Keratinocyte (primary cell): ENCODE results near the gene LRIT2. TPM values are rescaled to one million over a fixed set of nuclear protein-coding genes. Genes with fewer than 3 reads are reported as not detected.
A peak's percentile ranks its signal among the peaks of the same experiment; 100 is the strongest.

ENCODE experiments used
- DNase-seq: peaks from one replicate; pipeline ENCODE4 v3.0.0-alpha.2; 2011; ENCODE audit warnings: low read depth, missing footprints, low spot score
- FAIRE-seq: peaks from 2 replicates; lab custom pipeline; 2011; peaks lifted over from hg19 to GRCh38; lab: Jason Lieb, UNC
- H2AFZ ChIP-seq: 2 replicates; pipeline ENCODE4 v1.6.0; 2012; ENCODE audit warnings: low read length, control low read depth, inconsistent platforms; ENCODE audit not compliant: control insufficient read depth
- H3K27ac ChIP-seq: 2 replicates; pipeline ENCODE4 v1.5.1; 2011; ENCODE audit warnings: low read length; ENCODE audit not compliant: control insufficient read depth, insufficient read depth
- H3K27me3 ChIP-seq: 3 replicates; pipeline ENCODE4 v1.6.0; 2011; ENCODE audit warnings: low read length; ENCODE audit not compliant: control insufficient read depth, insufficient read depth; ENCODE audit errors: extremely low read depth
- H3K36me3 ChIP-seq, 2 experiments: 2 replicates in 1 of 2; 3 replicates in 1 of 2; pipeline ENCODE4 v1.5.1; 2011; ENCODE audit warnings: low read length in 2 of 2, mild to moderate bottlenecking in 1 of 2; ENCODE audit not compliant: control insufficient read depth in 2 of 2, insufficient read depth in 2 of 2; ENCODE audit errors: extremely low read depth in 1 of 2
- H3K4me1 ChIP-seq: 3 replicates; pipeline ENCODE4 v1.5.1; 2011; ENCODE audit warnings: low read length; ENCODE audit not compliant: control insufficient read depth, insufficient read depth; ENCODE audit errors: extremely low read depth
- H3K4me2 ChIP-seq: 3 replicates; pipeline ENCODE4 v1.6.0; 2011; ENCODE audit warnings: low read depth, low read length; ENCODE audit not compliant: control insufficient read depth, insufficient read depth; ENCODE audit errors: extremely low read depth
- H3K4me3 ChIP-seq, 3 experiments: fragments of 200-600 bp in 1 of 3; sonication (generic) in 1 of 3; 2 replicates in 2 of 3; 3 replicates in 1 of 3; pipeline ENCODE4 v1.5.1; 2011 to 2016; ENCODE audit warnings: low read length in 3 of 3, mild to moderate bottlenecking in 3 of 3, control low read depth in 2 of 3, inconsistent platforms in 1 of 3, low read depth in 1 of 3, mixed read lengths in 1 of 3, mixed run types in 1 of 3, moderate library complexity in 1 of 3; ENCODE audit not compliant: control insufficient read depth in 2 of 3, insufficient read depth in 2 of 3; ENCODE audit errors: extremely low read depth in 1 of 3
- H3K79me2 ChIP-seq: 2 replicates; pipeline ENCODE4 v1.6.0; 2012; ENCODE audit warnings: low read length; ENCODE audit not compliant: control insufficient read depth, insufficient read depth
- H3K9ac ChIP-seq: 3 replicates; pipeline ENCODE4 v1.6.0; 2011; ENCODE audit warnings: low read length; ENCODE audit not compliant: control insufficient read depth, insufficient read depth; ENCODE audit errors: extremely low read depth
- H3K9me1 ChIP-seq: 3 replicates; pipeline ENCODE4 v1.6.0; 2011; ENCODE audit warnings: low read length; ENCODE audit not compliant: control insufficient read depth, insufficient read depth; ENCODE audit errors: extremely low read depth
- H3K9me3 ChIP-seq: 2 replicates; pipeline ENCODE4 v1.5.1; 2012; ENCODE audit warnings: low read depth, low read length; ENCODE audit not compliant: control insufficient read depth
- H4K20me1 ChIP-seq: 3 replicates; pipeline ENCODE4 v1.6.0; 2011; ENCODE audit warnings: low read length; ENCODE audit not compliant: control insufficient read depth, insufficient read depth; ENCODE audit errors: extremely low read depth
- CTCF ChIP-seq, 3 experiments: IDR thresholded peaks in 1 of 3; conservative IDR thresholded peaks in 1 of 3; optimal IDR thresholded peaks in 1 of 3; 2 replicates in 2 of 3; 3 replicates in 1 of 3; pipeline versions ENCODE3 to v1.5.1; 2011; ENCODE audit warnings: low read length in 3 of 3, mild to moderate bottlenecking in 3 of 3, moderate library complexity in 2 of 3, control low read depth in 1 of 3, inconsistent platforms in 1 of 3; ENCODE audit not compliant: insufficient read depth in 2 of 3; ENCODE audit errors: extremely low read depth in 1 of 3
- EZH2 ChIP-seq: IDR thresholded peaks from one replicate; pipeline ENCODE4 v1.6.1; 2012; ENCODE audit warnings: inconsistent platforms, mild to moderate bottlenecking, low read length, moderate library complexity
- dilution Hi-C: fragments of 300-500 bp; cut with MboI; formaldehyde crosslinking; loops from one replicate; pipeline ENCODE4 v1.7.0; 2020; ENCODE audit warnings: low sequenced_read_pairs; ENCODE audit not compliant: extremely low pct_ligation_motif_present
- polyA plus RNA-seq, 5 experiments: library from polyadenylated mRNA; depleted of rRNA in 3 of 5; stranded (reverse) in 3 of 5; stranded (forward) in 1 of 5; unstranded in 1 of 5; fragments of >200 nt; gene quantifications; 1 replicate in 1 of 5; 2 replicates in 3 of 5; 3 replicates in 1 of 5; pipeline versions ENCODE4 v1.2.1 to v1.2.3, GENCODE V29; 2011 to 2012; ENCODE audit warnings: missing spikeins in 2 of 5, low read depth in 1 of 5, low replicate concordance in 1 of 5

The LRIT2 gene
- polyA plus RNA-seq, 1 donor (not counting 4 experiments of a cell fraction or from before 2014, with no cell fraction given): not detected

DNA sequence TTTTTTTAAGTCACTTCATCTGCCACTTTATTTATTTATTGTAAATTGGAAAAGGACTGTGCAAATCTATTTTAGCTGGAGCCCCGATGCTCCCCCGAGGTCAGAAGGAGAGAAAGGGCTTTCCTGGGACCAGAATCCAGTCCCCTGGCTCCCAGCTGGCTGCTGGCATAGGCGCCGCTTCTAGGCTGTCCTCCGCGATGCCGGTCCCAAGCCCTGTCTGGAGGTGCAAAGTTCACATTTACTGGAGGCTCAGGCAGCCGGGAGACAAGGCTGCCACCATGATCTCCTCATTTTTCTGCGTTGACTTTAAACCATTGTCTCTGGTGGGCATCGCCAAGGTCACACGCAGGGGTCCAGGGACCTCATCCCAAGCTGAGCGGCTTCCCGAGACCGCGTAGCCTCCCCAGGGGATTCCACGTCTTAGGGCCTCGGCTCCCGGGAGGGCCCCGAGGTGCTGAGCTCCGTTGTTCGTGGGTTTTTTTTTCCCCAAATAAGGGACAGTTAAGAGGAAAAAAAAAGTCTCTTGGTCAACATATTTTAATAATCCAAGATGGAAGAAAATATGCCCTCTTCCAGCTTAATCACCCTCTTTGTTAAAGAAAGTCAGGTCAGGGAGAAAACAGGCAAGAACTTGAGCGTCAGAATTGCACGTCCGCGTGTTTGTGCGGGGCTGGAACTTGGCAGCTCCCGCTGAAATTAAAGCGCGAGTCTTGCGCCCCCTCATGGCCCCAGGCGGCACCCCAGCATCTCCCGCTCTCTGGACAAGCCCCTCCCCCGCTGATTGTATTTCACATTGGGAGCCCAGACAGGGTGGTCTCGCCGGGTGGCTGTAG, 31.4 kb upstream of the LRIT2 start:
- Histone ChIP-seq H4K20me1 (no peaks in the 10 kb centered on the region), H3K4me3 (no peak overlapping the region), H3K79me2 (no peaks in the 10 kb centered on the region), H3K27ac (no peak overlapping the region), H3K4me1 (no peaks in the 10 kb centered on the region), H3K9ac (no peak overlapping the region), H3K9me3 (no peaks in the 10 kb centered on the region), H3K36me3 (no peaks in the 10 kb centered on the region), H3K4me2 (no peak overlapping the region), H2AFZ (no peak overlapping the region), H3K27me3 (no peaks in the 10 kb centered on the region), H3K9me1 (no peaks in the 10 kb centered on the region)
- DNase-seq: no peak
- TF ChIP-seq CTCF (optimal IDR thresholded peaks at IDR 0.05 in 1 of 3, IDR thresholded peaks at IDR 0.05 in 1 of 3, conservative IDR thresholded peaks at IDR 0.05 in 1 of 3; ENCODE audit: extremely low read depth in 1 of 3, insufficient read depth in 2 of 3, low read length in 3 of 3) (peak; percentile 52 to 64 (median 62)), EZH2 (no peak)
- no peak for FAIRE-seq
- dilution Hi-C loops: no loop called here

- FAIRE-seq (no peak), DNase-seq (no peak)
- Histone ChIP-seq H2AFZ (no peak overlapping the region), H3K27ac (no peak overlapping the region), H3K4me3 (no peak overlapping the region), H3K4me2 (no peak overlapping the region), H3K9me3 (no peaks in the 10 kb centered on the region), H3K36me3 (no peaks in the 10 kb centered on the region), H3K27me3 (no peaks in the 10 kb centered on the region), H3K9ac (no peak overlapping the region), H3K9me1 (no peaks in the 10 kb centered on the region), H3K79me2 (no peaks in the 10 kb centered on the region), H4K20me1 (no peaks in the 10 kb centered on the region), H3K4me1 (no peaks in the 10 kb centered on the region)
- TF ChIP-seq EZH2 (no peak), CTCF (optimal IDR thresholded peaks at IDR 0.05 in 1 of 3, IDR thresholded peaks at IDR 0.05 in 1 of 3, conservative IDR thresholded peaks at IDR 0.05 in 1 of 3; ENCODE audit: extremely low read depth in 1 of 3, insufficient read depth in 2 of 3, low read length in 3 of 3) (no peak)
- dilution Hi-C loops: no loop called here
Measured at GRCh38 chr10:84254552-84255478, 29.5 kb upstream of the LRIT2 start.
